Stimulated activated CD8-positive, alpha-beta memory T cell treated with anti-CD3 and anti-CD28 coated beads, Interleukin-12 subunit alpha, Interleukin-12 subunit beta, amount 100 ng/mL, for 24 hours (primary cell): ENCODE results near the gene MEGF11.
"Not testable (repeated sequence)": the region's sequence is repeated elsewhere in the genome, so short reads cannot be mapped to it uniquely, and the experiment has no call there.

Source experiments
- DNase-seq: peaks from one replicate; pipeline ENCODE4 v3.0.0-alpha.2; 2020; ENCODE audit errors: extremely low read depth

The MEGF11 gene

DNA sequence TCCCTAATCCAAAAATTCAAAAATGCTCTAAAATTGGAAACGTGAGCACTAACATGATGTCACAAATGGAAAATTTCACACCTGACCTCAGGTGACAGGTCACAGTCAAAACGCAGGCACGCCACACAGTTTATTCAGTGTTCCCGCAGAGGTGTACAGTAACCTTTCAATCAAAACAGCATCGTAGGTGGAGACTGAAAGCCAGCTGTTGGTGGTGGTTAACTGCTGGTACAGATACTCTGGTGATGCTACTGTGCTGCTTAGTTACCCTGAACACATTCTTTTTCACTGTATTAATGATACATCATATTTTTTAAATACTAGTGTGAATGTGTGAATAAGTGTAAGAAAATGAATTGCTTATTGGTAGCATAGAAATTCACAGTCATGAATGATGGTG, 360.5 kb downstream of the MEGF11 start:
- no peak for DNase-seq

DNA sequence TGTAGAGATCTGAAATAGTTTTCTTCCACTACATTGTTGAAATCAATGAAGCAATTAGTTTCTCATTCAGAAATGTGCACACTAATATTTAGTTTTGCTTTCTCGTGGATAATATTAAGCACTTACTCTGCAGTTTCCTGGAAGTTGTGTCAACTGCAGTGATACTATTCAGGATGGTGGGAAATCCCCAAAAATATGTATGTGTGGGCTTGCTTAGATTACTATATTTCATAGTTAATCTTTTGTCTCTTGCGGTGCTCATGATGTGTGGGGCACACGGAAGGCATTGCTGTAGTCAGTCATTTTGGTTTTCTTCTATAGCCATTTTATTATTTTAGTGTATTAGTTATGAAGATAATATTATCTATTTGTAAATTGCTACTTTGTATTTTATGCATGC, 364.6 kb downstream of the MEGF11 start:
- DNase-seq = no peak

GRCh38 chr15:65887565-65887964, 366.0 kb downstream of the MEGF11 start:
- no peak for DNase-seq

GRCh38 chr15:65885668-65886218, 367.8 kb downstream of the MEGF11 start:
- DNase-seq = no peak

GRCh38 chr15:65884511-65884910, 369.0 kb downstream of the MEGF11 start:
- DNase-seq = no peak

DNA sequence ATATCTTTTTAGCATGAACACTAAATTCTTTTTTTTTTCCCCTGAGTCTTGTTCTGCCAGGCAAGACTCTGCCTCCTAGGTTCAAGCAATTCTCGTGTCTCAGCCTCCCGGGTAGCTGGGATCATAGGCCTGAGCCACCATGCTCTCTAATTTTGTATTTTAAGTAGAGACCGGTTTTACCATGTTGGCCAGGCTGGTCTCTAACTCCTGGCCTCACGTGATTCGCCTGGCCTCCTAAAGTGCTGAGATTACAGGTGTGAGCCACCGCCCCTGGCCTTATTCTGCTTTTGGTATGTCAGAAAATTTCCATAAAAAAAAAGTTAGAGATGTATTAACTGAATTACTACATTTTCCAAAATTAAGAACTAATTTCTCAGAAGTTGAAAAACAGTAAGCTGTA, 370.0 kb downstream of the MEGF11 start:
- no peak for DNase-seq

- DNase-seq = no peak
Observed at GRCh38 chr15:65881766-65882434, 371.6 kb downstream of the MEGF11 start.

DNA sequence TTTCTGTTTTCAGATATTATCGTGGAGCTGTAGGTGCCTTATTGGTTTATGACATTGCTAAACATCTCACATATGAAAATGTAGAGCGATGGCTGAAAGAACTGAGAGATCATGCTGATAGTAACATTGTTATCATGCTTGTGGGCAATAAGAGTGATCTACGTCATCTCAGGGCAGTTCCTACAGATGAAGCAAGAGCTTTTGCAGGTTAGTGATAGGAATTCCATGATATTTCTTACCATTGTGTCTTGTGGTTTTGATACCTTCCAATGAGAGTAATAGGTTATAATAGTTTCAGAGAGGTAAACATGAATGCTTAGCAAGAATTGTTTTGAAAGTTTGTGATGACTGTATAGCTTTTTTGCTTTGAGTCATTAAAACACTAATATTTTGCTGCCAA, 375.8 kb downstream of the MEGF11 start:
- DNase-seq = no peak

DNA sequence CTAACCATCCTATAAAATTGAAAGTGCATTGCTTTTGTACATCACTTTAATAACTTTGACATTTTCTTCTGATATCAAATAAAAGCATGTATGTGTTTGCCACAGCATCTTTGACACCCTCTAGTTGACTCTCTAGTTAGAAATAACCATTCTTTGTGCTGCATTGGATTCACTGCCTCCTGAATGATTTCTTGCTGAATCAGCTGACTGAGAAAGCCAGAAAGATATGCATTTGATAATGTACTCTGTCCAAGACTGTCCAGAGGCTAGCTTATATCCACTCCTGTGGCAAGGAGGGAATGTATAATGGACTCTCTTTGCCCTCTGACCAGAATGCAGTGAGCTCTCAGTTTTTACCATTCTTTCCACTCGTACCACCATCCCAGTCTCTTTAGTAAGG, 378.1 kb downstream of the MEGF11 start:
- no peak for DNase-seq

DNA sequence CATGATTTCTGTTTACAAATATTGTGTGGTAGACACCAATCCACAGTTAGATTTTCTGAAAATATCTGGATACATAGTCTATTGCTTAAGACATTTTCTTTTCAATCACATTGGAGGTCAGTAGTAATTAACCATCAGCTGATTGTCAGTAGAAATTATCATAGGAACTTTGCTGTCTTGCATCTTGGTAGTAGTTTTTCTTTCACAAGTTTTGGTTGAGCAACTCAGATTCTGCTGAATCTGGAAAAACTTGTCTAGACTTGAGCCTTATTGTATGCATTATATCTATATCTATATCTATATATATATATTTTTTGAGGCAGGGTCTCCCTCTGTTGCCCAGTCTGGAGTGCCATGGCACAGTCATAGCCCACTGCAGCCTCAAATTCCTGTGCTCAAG, 380.3 kb downstream of the MEGF11 start:
- DNase-seq = no peak

DNA sequence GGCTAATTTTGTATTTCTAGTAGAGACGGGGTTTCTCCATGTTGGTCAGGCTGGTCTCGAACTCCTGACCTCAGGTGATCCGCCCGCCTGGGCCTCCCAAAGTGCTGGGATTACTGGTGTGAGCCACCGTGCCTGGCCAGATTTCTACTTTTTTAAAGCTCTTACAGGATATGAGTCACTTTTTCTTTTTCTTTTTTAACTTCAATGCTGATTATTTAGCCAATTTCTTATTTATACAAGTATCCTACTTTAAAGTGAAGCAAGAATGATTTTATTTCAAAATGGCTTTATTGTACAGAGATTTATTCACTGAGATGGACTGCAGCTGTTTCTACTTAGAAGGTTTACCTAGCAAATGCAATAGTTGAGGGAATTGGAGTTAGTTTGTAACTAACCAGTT, 381.0 kb downstream of the MEGF11 start:
- DNase-seq = not testable (repeated sequence)

GRCh38 chr15:65871886-65872285, 381.7 kb downstream of the MEGF11 start:
- not testable (repeated sequence) for DNase-seq

GRCh38 chr15:65870889-65871533, 382.5 kb downstream of the MEGF11 start:
- DNase-seq = no peak

DNA sequence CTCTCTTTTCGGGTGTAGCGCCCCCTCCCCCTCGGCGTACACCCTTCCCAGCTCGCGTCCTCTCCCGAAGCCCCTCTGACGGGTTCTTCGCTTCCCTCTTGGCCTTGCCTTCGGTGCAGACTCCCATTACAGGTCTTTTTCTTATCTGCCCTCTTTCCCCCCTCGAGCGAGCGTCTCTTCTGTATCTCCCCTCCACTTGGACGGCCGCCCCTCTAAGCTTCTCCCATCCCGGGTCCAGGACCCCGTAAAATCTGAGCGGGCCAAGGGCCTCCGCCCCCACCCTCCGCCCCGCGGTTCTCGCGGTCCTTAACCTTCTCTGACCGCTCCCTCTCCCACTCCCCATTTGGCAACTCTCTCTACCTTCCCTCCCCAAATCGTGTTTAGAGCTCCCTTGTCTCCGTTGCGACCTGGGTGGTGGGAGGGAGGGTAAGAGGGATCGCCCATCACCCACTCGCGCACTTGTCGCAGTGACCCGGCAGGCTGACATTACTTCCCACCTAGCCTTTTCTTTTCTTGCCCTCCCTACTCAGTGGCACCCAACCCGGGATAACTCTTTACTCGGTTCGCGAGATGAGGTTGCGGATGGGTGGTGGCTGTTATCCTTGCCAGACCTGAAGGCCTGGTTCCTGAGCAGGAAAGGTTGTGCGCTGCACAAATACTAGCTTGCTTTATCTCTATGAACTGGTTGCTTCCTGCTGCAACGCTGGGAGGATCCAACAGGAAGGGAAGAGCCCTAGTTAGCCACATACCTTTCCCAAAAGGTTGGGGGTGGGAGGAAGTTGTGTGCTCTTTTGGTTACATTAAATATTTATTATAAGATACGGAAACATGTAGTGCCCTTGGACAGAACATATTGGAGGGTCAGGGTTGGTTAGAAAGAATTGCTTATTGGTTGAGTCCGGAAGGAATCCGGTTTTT, 383.3 kb downstream of the MEGF11 start:
- DNase-seq = no peak

DNA sequence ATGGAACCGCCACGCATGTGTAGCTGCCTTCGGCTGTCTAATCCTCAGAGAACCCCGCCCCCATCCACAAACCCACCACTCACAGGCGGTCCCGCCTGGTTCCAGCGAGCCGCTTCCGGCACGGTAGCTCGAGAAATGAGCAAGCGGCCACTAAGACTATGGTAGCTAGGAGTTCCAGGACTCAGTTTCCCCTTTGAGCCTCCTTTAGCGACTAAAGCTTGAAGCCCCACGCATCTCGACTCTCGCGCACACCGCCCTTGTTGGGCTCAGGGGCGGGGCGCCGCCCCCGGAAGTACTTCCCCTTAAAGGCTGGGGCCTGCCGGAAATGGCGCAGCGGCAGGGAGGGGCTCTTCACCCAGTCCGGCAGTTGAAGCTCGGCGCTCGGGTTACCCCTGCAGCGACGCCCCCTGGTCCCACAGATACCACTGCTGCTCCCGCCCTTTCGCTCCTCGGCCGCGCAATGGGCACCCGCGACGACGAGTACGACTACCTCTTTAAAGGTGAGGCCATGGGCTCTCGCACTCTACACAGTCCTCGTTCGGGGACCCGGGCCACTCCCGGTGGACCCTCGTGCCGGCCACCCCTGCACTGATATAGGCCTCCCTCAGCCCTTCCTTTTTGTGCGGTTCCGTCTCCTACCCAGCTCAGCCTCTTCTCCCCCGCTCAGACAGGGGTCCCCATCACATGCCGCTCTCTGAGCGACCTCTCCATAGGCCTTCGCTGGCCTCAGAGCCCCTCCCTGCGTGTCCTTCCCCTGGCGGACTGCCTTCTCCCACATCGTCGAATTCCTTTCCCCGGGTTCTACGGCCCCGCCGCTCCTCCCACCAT, 384.2 kb downstream of the MEGF11 start, which contains the start of gene RAB11A:
RAB11A (plus strand) TSS at position 366 of the 828 bp plus-strand sequence; CDS start at position 461, 95 bp downstream.
- DNase-seq = peak; percentile 91

GRCh38 chr15:65868546-65869125, 384.9 kb downstream of the MEGF11 start:
- DNase-seq = no peak

GRCh38 chr15:65867933-65868332, 385.6 kb downstream of the MEGF11 start:
- DNase-seq = not testable (repeated sequence)

GRCh38 chr15:65867244-65867643, 386.3 kb downstream of the MEGF11 start:
- no peak for DNase-seq

- no peak for DNase-seq
Observed at GRCh38 chr15:65863106-65863505, 390.4 kb downstream of the MEGF11 start.

DNA sequence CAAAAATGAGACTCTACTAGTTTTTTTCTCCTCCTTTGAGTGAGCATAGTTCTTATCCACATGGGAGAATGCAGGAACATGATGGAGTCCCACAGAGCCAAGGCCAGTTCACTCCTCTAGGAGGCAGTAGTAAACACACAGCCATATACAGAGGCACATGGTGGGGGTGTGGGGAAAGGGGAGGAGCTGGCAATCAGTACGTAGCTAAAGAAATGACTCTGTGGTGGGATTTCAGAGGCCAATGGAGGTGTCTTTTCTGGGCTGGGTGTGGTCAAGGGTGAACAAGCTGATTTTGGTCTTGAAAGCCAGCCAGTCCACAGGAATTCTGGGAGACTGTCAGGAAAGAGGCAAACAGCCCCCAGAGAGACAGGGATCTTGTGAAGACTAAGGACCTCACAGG, 390.9 kb downstream of the MEGF11 start:
- no peak for DNase-seq
